Iris pigment epithelial cell (primary cell): Measurements from ENCODE around the gene PIBF1.
A peak's percentile ranks its signal among the peaks of the same experiment; 100 is the strongest.
"Not testable (repeated sequence)": the region's sequence is repeated elsewhere in the genome, so short reads cannot be mapped to it uniquely, and the experiment has no call there.

Source experiments
- DNase-seq: peaks from one replicate; pipeline ENCODE4 v3.0.0-alpha.2; 2011; ENCODE audit warnings: low read depth

PIBF1 gene

GRCh38 chr13:72781451-72782439 lies at the start of gene PIBF1, which contains the start of gene DIS3:
TSS of gene PIBF1 (plus strand) at chr13:72782133. CDS start at chr13:72783470, 1,337 bp downstream.
TSS of gene DIS3 (minus strand) at chr13:72781900. CDS start at chr13:72781832, 68 bp downstream.
- peak; percentile 99 for DNase-seq

GRCh38 chr13:72737033-72737432 lies 44.9 kb upstream of the PIBF1 start:
- no peak for DNase-seq

- no peak for DNase-seq
These were observed 41.9 kb upstream of the PIBF1 start for GRCh38 chr13:72740015-72740414.

- DNase-seq: peak; percentile 32
These were observed 36.7 kb upstream of the PIBF1 start for GRCh38 chr13:72745260-72745659.

GRCh38 chr13:72751220-72751619 lies 30.7 kb upstream of the PIBF1 start:
- no peak for DNase-seq

- DNase-seq: no peak
These were observed 27.8 kb upstream of the PIBF1 start for GRCh38 chr13:72754111-72754510.

GRCh38 chr13:72757792-72758535 lies 24.0 kb upstream of the PIBF1 start:
- DNase-seq: peak; percentile 15

- no peak for DNase-seq
These were observed 21.7 kb upstream of the PIBF1 start for GRCh38 chr13:72760189-72760588.

DNA sequence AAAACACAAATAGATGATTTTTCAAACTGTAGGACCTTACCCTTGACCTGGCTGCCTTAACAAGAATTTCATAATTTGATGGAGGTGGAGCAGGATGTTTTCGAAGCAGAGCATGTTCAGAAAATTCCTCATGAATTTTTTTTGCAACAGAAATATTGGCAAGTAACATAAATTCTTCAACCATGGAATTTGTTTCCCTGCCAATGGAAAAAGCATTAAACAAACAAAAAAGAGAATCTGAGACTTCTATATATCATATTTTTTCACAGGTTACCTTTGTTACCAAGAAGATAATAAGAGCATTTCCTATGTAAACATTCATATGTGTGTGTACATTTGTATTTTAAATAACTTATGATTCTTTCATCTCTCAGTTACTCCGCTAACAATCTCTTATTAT lies 18.5 kb upstream of the PIBF1 start:
- DNase-seq: peak; percentile 43

DNA sequence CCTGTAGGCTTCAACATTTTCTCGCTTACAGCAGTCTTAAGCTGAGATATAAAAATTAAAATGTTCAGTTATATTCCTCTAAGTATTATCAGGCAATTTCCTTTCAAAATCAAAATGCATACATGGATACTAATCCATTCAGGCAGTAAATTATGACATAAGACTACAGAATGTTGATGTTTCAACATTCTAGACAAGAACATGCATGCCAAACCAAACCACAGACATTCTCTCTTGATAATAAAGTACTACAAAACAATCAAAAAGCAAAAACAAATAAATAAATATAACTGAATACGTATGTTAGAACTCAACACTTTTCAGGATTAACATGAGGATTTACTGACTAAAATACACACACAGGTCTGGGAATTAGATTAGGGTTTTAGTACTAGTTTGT lies 7.9 kb upstream of the PIBF1 start:
- peak; percentile 83 for DNase-seq

DNA sequence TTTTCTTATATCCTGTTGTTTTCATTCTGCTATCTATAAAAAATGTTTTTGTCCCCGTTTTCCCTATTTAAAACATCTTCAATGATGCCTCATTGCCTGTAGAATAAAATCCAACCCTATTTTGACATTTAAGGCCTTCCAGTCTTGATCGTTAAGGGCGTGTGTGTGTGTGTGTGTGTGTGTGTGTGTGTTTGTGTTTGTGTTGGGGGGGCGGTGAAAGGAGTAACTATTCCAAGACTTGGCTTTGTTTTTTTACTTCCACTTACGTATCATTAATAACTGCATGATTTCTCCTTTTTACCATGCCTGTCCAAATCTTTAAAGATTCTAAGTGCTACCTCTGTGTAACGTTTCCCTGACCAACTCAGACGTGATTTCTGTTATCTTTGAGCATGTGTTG lies 784 bp downstream of the PIBF1 start:
- DNase-seq: peak; percentile 33

- not testable (repeated sequence) for DNase-seq
These were observed 2.7 kb downstream of the PIBF1 start for GRCh38 chr13:72784679-72785078.

- no peak for DNase-seq
These were observed 6.9 kb downstream of the PIBF1 start for GRCh38 chr13:72788831-72789230.

DNA sequence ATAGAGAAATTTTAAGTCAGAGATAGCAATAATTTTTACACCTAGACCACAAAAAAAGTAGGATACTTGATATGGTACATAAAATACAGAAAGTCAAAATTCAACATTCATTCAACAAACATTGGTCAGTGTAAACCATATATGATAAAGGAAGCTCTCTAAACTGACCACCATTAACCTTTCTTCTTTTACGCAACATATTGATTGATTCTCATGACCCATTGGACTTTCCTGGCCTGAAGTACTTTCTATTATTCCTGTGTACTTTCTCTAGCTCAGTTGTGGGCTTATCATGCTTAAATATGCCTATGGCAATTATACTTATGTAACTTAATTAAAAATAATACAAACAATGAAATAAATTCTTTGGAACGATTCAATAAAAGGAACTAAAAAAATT lies 10.7 kb downstream of the PIBF1 start:
- no peak for DNase-seq

GRCh38 chr13:72798817-72799216 lies 16.9 kb downstream of the PIBF1 start:
- no peak for DNase-seq

DNA sequence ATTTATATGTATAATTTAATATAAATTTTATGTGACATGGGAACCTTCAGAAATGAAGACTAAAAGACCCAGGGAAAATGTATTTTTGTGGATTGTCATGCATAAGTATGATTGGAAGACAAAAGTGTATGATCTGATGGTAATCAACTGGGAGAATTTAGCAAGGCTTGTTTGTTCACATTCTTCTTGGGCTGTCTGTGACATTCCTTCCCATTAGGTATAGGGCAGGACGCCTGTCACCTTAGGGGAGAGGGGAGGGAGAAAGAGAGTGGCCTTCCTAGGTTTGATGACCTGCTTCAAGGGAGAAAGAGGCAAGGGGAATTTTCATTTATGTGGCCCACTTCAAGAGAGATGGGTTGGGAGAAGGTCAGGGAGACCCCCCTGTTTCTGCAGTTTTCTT lies 22.4 kb downstream of the PIBF1 start:
- DNase-seq: no peak

DNA sequence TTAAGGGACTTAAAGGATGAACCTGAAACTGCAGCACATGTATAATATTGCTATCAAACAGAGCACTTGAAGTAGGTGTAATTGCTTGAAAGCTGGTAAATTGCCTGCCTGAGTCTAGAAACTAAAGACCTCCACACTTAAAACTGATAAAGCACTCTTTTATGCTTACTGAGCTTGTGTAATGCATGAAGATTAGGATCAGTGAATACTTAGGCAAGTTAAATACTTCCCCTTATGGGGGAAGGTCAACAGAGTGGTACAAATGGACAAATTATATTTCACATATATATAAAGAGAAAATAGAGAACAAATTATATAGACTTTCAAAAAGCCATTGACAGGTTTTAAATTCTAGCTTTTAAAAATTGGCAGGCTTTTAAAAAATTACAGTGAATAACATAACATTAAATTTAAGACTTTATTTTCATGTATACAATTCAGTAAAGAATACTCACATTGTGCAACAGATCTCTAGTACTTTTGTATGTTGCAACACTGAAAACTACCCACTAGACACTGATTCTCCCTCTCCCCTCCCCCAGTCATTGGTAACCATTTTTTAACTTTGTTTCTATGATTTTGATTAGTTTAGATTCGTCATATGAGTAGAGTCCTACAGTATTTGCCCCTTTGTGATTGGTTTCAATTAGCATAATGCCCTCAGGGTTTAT lies 23.9 kb downstream of the PIBF1 start:
- DNase-seq: peak; percentile 52

GRCh38 chr13:72806514-72806913 lies 24.6 kb downstream of the PIBF1 start:
- DNase-seq: not testable (repeated sequence)

- DNase-seq: no peak
These were observed 27.1 kb downstream of the PIBF1 start for GRCh38 chr13:72808917-72809500.

- peak; percentile 80 for DNase-seq
These were observed 38.4 kb downstream of the PIBF1 start for GRCh38 chr13:72820156-72820897.

- DNase-seq: no peak
These were observed 39.0 kb downstream of the PIBF1 start for GRCh38 chr13:72820898-72821279.
